Colonic mucosa (tissue), 4 donors: ENCODE measurements around the gene SKAP1. TPM values are rescaled to one million over a fixed set of nuclear protein-coding genes. Genes with fewer than 3 reads are reported as not detected.

ENCODE experiments used
- DNase-seq: peaks from one replicate; pipeline ENCODE4 v3.0.0-alpha.2; 2020
- H3K27ac ChIP-seq: fragments of 200-600 bp; one replicate; pipeline ENCODE4 v1.8.0; 2021
- H3K27me3 ChIP-seq: fragments of 200-600 bp; one replicate; pipeline ENCODE4 v1.8.0; 2021
- H3K36me3 ChIP-seq: fragments of 200-600 bp; one replicate; pipeline ENCODE4 v1.8.0; 2021
- H3K4me1 ChIP-seq: fragments of 200-600 bp; one replicate; pipeline ENCODE4 v1.8.0; 2021; ENCODE audit warnings: mild to moderate bottlenecking
- H3K4me3 ChIP-seq: fragments of 200-600 bp; one replicate; pipeline ENCODE4 v1.8.0; 2021
- H3K9ac ChIP-seq, 2 donors: one replicate each; pipeline ENCODE4 v1.7.0; 2013; ENCODE audit warnings: control low read depth in 2 of 2, low read depth in 2 of 2, low read length in 2 of 2
- H3K9me3 ChIP-seq: fragments of 200-600 bp; one replicate; pipeline ENCODE4 v1.8.0; 2021
- intact Hi-C: fragments of 100-400 bp; cut with DNase I; formaldehyde crosslinking; loops from one replicate; pipeline ENCODE4 v1.14.1; 2022
- total RNA-seq, 2 donors: library from RNA; stranded (reverse); fragmentation: NEBNext Ultra II Directional in 1 of 2; extraction: Animal tissue kit (Norgen Biotek cat#: 25700) in 1 of 2; gene quantifications; one replicate each; pipeline ENCODE4 v1.2.1, GENCODE V29; 2021
- TF ChIP-seq, protein P1 (sequence below): fragments of 200-600 bp; IDR thresholded peaks from one replicate; pipeline ENCODE4 v1.8.0; 2022; ENCODE audit warnings: antibody characterized with exemption, mild to moderate bottlenecking
- donor health status: healthy.
- donor health status: DM: no; HTN: no; CAD: no.
- donor health status: DM: no; HTN: no; CAD: no.

Gene SKAP1
- total RNA-seq, 2 donors from 2014 or later, result 1.2 to 2.1 TPM

GRCh38 chr17:48215583-48216139 is 214.4 kb downstream of the SKAP1 start:
- TF ChIP-seq, protein P1, sequence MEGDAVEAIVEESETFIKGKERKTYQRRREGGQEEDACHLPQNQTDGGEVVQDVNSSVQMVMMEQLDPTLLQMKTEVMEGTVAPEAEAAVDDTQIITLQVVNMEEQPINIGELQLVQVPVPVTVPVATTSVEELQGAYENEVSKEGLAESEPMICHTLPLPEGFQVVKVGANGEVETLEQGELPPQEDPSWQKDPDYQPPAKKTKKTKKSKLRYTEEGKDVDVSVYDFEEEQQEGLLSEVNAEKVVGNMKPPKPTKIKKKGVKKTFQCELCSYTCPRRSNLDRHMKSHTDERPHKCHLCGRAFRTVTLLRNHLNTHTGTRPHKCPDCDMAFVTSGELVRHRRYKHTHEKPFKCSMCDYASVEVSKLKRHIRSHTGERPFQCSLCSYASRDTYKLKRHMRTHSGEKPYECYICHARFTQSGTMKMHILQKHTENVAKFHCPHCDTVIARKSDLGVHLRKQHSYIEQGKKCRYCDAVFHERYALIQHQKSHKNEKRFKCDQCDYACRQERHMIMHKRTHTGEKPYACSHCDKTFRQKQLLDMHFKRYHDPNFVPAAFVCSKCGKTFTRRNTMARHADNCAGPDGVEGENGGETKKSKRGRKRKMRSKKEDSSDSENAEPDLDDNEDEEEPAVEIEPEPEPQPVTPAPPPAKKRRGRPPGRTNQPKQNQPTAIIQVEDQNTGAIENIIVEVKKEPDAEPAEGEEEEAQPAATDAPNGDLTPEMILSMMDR, result peak; percentile 65
- Histone ChIP-seq H3K4me1 (no peaks in the 10 kb centered on the region), H3K4me3 (no peak overlapping the region), H3K27me3 (no peaks in the 10 kb centered on the region), H3K36me3 (no peaks in the 10 kb centered on the region), H3K27ac (no peak overlapping the region), H3K9ac (no peak overlapping the region), H3K9me3 (no peaks in the 10 kb centered on the region)
- peak; percentile 26 for DNase-seq
- intact Hi-C loops, result loop anchor here (10.0 kb wide), 1 partner anchor 159 kb away; no protein-coding TSS in a partner anchor

DNA sequence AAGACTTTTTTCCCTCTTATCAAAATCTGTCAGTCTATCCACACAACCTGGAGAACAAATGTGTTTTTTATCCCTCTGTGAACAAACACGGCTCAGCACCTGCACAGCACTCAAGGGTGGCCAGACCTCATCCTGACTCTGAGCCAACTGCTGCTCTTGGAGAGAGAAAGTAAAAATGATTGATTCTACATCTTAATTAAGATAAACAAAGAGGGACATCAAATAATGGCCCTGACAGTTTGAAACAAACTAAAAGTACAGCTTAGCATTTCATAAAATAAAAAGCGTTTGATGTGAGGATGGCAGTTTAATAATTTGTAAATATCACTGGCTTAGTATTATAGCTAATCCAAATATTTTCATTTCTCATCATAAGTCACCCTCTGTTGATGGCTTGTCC is 216.2 kb downstream of the SKAP1 start:
- H3K27me3 ChIP-seq, result no peaks in the 10 kb centered on the region
- H3K4me1 ChIP-seq, result no peaks in the 10 kb centered on the region
- no peaks in the 10 kb centered on the region for H3K36me3 ChIP-seq
- H3K9me3 ChIP-seq, result no peaks in the 10 kb centered on the region
- H3K9ac ChIP-seq, result no peak overlapping the region
- TF ChIP-seq, protein P1, result no peak
- no peak overlapping the region for H3K27ac ChIP-seq
- no peak for DNase-seq
- intact Hi-C loops, result loop anchor here (10.0 kb wide), 1 partner anchor 161 kb away; no protein-coding TSS in a partner anchor
- H3K4me3 ChIP-seq, result no peak overlapping the region

GRCh38 chr17:48211787-48212186 is 218.2 kb downstream of the SKAP1 start:
- H3K4me3 ChIP-seq, result no peak overlapping the region
- DNase-seq, result no peak
- no peaks in the 10 kb centered on the region for H3K9me3 ChIP-seq
- H3K36me3 ChIP-seq, result no peaks in the 10 kb centered on the region
- no peaks in the 10 kb centered on the region for H3K27me3 ChIP-seq
- intact Hi-C loops, result loop anchor here (10.0 kb wide), 1 partner anchor 163 kb away; no protein-coding TSS in a partner anchor
- TF ChIP-seq, protein P1, result no peak
- no peak overlapping the region for H3K9ac ChIP-seq
- no peak overlapping the region for H3K27ac ChIP-seq
- no peaks in the 10 kb centered on the region for H3K4me1 ChIP-seq

DNA sequence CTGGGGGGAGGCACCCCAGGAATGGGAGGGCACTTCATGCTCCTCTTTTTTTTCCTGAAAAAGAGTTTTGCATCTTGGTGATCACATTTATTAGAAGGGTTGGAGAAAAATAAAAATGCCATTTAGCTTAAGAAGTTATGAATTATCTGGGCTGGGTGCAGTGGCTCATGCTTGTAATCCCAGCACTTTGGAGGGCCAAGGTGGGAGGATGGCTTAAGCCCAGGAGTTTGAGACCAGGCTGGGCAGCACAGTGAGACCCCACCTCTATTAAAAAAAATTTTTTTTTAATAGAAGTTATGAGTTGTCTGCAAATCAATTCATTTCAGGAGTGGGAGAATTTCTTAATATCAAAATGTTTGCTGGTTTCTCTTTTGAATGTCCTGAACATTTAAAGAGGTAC is 219.0 kb downstream of the SKAP1 start:
- Histone ChIP-seq H3K4me1 (no peaks in the 10 kb centered on the region), H3K36me3 (no peaks in the 10 kb centered on the region), H3K9ac (no peak overlapping the region), H3K4me3 (no peak overlapping the region), H3K27me3 (no peaks in the 10 kb centered on the region), H3K9me3 (no peaks in the 10 kb centered on the region), H3K27ac (no peak overlapping the region)
- intact Hi-C loops, result loop anchor here (10.0 kb wide), 1 partner anchor 164 kb away; no protein-coding TSS in a partner anchor
- TF ChIP-seq, protein P1, result no peak
- DNase-seq, result no peak

- Histone ChIP-seq H3K4me1 (no peaks in the 10 kb centered on the region), H3K4me3 (no peak overlapping the region), H3K27me3 (no peaks in the 10 kb centered on the region), H3K9ac (no peak overlapping the region), H3K9me3 (no peaks in the 10 kb centered on the region), H3K27ac (no peak overlapping the region), H3K36me3 (no peaks in the 10 kb centered on the region)
- TF ChIP-seq, protein P1, result no peak
- intact Hi-C loops, result loop anchor here (10.0 kb wide), 1 partner anchor 165 kb away; no protein-coding TSS in a partner anchor
- no peak for DNase-seq
These were observed 220.0 kb downstream of the SKAP1 start for GRCh38 chr17:48209973-48210372.
